HG02642 (cell line): ENCODE measurements around the gene CNTNAP2.
"Not testable (repeated sequence)": the region's sequence is repeated elsewhere in the genome, so short reads cannot be mapped to it uniquely, and the experiment has no call there.

Source experiments
- ATAC-seq: cut with Tn5 transposase; IDR thresholded peaks from one replicate; pipeline ENCODE4 v1.9.1; 2021; ENCODE audit warnings: mild to moderate bottlenecking; ENCODE audit not compliant: unreplicated experiment, poor library complexity

The CNTNAP2 gene

DNA sequence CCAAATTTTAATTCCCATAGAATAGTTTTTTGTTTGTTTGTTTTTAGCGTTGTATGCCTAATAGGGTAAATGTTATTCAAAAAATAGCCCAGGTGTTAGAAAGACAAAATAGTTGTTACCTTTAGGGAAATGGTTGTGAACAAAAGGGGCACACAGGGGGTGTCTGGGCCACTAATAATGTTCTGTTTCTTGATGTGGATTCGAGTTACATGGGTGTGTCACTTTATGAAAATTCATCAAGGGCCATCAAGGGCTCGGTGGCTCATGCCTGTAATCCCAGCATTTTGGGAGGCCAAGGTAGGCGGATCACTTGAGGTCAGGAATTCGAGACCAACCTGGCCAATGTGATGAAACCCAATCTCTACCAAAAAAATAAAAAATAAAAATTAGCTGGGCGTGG, 1942.2 kb downstream of the CNTNAP2 start:
- no peak for ATAC-seq

DNA sequence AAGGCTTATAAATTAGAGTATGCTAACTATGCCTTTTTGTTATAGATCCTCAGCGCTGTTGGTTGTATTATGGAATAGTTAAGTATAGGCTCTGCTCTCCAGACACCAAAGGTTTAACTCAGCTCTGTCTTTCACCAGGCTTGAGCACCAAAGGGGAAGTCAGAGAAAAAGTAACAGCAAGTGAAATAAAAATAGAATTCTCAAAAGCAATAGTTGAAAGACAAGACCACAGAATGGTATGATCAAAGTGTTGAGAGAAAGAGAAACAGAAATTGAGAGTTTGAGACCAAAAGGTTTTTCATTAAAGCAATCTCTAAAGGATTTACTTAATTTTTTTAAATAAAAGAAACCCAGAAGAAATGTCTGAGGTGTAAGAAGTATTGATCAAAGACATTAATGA, 1944.1 kb downstream of the CNTNAP2 start:
- peak; percentile 84 for ATAC-seq

DNA sequence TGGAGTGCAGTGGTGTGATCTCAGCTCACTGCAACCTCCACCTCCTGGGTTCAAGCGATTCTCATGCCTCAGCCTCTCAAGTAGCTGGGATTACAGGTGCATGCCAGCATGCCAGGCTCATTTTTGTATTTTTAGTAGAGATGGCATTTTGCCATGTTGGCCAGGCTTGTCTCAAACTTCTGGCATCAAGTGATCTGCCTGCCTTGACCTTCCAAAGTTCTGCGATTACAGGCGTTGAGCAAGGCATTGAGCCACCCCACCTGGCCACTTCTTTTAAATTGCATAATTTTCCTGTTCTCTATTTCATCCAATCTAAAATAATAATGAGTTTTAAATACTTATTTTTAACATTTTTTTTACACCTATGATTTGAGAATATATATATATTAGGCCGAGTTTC, 1961.5 kb downstream of the CNTNAP2 start:
- not testable (repeated sequence) for ATAC-seq

DNA sequence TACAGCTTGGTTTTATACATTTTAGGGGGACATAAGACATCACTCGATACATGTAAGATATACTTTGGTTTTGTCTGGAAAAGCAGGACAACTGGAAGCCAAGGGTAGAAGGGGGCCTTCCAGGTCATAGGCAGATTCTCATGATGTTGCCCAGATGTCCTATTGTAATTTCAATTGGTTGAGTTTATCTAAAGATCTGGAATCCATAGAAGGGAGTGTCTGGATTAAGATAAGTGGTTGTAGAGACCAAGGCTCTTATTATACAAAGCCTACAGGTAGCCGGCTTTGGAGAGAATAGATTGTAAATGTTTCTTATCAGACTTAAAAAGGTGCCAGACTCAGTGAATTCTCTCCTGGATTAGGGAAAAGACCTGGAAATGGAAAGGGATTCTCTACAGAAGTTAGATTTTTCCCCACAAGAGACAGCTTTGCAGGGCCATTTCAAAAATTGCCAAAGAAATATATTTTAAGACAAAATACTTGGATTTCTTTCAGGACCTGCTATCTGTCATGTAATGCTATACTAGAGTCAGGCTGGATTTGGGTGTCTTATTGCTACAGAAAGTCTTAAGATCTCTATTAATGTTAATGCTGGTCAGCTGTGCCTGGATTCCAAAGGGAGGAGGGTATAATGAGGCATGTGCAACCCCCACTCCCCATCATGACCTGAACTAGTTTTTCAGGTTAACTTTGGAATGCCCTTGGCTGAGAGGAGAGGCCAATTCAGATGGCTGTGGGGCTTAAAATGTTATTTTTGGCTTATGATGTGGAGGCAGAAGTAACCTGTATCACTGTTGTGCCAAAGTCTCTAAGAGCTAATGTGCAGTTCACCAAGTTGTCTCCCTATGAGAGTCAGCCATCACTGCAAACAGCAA, 1962.8 kb downstream of the CNTNAP2 start:
- no peak for ATAC-seq

DNA sequence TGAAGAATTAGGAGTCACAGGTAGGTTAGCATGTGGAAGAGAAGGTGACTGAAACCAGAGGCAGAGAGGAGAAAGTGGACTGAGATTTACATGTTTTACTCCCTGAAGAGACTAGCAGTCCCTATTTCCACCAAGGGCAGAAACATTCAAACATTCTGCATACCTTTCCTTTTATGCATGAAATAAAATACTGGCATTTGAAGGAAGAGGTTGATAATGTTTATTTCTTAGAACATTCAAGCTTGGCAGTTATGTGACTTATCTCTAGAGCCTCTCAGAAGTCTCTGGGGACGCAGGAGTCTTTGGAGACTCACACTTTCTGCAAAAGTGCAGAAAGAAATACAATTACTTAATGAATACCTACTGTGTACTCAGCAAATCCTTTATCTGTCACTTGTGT, 1966.8 kb downstream of the CNTNAP2 start:
- ATAC-seq, result no peak

DNA sequence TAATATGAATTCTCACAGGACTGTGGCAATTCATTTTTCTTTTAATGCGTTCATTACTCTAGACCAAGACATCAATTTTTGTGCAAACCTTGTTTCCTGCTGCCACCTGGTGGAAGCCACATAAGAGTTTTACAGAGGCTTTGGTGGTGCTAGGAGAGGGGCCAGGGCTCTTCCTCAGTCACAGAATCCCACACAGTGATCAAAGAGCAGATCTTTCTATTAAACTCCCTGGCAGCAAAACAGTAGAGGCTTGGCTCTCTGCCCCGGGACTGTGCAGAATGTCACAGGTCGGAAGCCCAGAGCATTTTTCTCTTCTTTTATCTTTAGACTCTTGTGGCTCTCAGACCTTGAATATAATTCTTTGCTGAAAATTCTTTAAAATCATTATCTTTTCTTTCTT, 1967.5 kb downstream of the CNTNAP2 start:
- peak; percentile 73 for ATAC-seq

DNA sequence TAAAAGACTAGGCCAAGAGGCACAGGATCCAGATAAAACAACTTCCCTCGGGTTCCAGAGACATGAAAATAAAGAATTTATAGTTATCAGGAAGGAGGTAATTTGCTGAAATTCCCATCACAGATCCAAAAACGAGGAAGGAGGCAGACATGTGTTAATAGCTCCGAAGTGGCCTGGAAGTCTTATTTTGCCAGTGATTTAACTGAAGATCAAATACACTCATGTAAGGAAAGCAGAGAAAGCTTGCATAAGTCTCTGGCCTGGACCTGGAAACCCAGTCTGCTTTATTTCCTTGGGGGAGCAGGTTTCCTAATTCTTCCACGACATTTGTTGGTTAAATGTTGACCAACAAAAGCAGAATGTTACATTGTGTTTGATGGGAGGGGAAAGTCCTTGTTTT, 1975.3 kb downstream of the CNTNAP2 start:
- ATAC-seq, result no peak

DNA sequence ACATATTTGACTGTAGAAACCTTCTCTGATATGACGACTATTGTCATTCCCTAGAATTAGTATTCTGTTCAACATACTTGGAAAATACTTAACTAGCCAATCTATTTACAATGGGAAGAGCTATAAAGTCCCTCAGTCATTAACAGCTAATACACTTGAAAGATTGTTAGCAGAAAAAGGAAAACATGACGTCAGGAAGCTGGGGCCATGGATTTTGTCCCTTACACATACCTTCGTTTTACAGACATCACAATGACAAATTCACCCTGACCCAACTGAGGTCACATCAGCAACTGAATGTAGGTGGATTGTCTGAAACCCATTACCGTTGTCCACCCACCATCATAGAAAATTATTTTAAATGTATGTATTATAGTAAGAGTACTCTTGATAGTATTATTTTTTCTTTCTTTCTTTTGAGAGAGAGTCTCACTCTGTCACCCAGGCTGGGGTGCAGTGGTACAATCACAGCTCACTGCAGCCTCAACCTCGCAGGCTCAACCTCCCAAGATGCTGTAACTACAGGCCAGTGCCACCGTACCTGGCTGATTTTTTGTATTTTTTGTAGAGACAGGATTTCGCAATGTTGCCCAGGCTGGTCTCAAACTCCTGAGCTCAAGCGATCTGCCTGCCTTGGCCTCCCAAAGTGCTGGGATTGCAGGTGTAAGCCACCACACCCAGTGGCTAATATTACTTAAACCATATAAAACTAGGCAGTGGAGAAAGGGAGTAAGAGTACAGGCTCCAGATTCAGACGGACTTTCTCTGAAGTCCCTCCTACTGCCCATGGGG, 1977.0 kb downstream of the CNTNAP2 start:
- ATAC-seq, result no peak

DNA sequence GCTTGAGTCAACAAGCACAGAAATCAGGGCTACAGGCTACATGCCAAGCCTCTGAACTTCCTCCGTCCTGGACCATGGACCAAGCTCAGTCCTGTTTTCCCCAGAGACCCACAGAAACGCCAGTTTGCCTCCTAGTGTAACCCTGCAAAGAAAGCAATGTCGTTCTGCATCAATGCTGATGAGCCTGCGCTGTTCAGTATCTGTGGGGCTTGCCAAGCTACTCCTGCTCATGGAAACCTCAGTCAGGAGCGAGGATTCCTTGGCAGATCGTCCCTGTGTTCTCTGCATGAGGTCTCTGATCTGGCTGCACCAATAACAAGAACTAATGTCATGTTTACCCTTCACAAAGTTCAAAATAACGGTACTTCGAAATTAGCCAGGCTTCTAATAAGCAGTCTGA, 1978.5 kb downstream of the CNTNAP2 start:
- ATAC-seq, result no peak

DNA sequence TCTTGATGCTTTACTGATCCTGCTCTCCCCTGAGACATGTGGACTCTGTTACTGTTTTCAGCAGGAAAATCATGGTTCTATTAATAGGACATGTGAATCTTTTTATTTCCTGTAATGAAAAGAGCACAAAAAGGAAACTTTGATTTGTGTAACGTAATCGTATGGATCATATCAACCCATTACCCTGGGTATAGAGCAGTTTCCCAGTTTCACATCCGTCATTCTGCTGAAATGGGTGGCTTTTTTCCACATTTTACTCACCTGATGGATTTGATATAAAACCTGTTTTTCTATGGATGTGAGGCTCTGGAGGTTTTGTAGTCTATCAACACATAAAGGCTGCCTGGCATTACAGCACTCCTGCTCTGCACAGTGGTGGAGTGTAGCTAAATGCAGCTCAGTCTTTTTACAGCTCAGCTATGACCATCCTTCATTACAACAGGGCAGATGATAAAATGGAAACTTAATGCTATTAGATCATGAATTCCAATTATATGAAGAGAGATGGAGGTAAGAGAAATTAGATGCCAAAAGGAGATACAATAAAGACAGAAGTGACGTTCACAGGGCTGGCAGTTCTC, 1987.6 kb downstream of the CNTNAP2 start:
- ATAC-seq, result no peak

DNA sequence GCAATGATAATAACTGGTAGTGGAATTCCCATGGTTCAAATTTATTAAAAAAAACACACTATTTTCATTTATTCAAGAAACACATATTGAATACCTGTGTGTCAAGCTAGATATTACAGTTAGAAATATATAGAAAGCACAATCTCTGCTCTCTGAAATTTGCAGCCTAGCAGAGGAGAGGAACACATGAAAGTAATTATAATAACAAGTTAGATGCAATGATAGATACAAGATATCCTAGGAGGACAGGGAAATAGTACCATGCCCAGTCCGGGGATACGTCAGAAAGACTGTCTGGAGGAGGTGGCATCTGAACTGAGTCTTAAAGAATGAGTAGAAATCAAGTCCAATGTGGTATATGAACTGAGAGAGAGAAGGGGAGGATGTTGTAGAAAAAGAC, 1988.3 kb downstream of the CNTNAP2 start:
- ATAC-seq, result no peak

DNA sequence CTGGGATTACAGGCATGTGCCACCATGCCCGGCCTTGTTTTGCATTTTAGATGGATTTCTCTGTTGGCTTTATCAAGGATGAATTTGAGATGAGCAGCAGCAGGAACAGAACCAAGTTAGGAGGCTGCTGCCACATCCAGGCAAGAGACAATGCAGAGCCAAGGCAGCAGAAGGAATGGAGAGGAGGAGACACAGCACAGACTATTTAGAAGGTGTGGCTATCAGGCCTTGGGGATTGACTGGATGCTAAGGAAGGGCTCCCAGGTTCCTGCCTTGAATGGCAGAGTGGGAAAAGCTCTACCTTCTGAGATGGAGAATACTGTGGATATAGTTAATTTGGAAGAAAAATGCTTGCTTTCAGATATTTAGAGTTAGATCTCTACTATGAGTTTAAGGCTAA, 1989.3 kb downstream of the CNTNAP2 start:
- ATAC-seq, result no peak

DNA sequence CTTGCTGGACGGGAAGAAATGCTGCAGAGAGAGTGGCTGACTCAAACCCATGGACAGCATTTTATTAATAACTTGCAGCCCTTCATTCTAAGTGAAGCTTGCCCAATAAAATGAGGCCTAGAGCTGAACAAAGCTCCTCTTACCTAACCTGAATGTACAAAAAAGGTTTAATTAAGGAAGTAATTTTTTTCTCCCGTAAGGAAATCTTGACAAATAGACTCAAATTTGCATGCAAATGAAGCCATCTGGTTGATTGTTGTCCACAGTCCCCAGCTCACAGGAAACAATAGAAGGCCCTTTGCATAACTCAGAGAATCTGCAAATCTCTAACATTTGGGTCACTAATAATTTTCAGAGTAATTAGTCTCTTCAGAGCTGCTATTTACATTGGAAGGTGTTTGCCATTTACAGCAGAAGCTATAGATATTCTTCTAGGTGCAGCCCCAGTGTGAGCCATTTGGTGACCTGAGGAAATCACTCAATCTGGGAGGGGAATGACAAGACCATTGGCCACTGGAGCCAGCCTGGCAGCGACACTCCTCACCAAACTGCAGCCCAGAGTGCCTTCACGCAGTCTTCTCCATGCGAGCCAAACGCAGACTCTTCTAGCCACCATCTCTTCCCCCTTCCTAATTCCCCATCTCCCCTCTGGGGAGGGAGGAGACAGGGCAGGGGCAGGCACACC, 1991.0 kb downstream of the CNTNAP2 start:
- ATAC-seq, result no peak

DNA sequence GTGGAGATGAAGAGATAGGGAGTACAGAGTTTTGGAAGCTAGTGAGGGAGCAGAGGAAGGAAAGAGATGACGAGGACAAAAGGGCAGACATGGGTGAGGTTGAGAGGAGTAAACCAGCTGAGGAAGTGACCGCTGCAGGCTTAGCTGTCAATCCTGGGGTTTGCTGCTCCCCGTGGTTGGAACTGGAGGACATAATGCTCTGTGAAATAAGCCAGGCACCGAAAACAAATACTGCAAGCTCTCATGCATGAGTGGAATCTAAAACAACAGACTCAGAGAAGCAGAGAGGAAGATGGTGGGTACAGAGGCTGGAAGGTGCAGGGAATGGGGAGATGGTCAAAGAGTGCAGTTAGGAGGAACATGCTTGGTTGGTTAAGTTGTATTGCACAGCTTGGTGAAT, 1991.8 kb downstream of the CNTNAP2 start:
- ATAC-seq, result no peak

DNA sequence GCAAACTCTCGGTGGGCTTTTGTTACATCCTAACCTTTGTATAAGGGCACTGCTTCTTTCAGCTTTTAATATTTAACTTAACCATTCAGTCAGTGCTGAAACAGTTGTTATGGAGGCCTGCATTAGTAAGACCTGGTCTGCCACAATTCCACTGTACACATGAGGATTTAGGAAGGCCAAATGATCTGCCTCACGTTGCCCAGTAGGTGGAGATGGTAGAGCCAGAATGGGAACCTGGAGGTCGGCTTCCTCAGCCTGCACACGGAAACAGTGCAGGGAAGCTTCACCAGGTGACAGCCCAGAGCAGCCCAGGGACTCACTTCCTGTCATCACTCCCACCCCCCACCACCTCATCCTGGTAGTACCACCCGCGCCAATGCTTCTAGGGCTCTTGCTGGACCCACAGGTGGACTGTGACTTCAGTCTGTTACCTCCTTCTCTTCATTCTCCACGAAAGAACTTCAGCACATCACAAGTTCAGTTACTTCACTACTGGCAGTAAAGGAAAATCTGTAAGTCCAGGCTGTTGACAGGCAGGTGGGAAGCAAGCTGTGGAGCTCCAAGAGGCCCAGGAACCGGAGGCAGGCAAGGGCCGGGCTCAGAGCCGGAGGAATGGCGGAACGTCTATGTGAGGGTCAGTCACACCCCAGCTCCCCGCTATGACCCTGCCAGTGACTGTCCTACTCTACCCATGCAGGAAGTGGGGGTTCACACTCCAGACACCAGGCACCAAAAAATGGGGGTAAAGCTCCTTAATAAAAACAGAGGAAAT, 1993.7 kb downstream of the CNTNAP2 start:
- no peak for ATAC-seq

DNA sequence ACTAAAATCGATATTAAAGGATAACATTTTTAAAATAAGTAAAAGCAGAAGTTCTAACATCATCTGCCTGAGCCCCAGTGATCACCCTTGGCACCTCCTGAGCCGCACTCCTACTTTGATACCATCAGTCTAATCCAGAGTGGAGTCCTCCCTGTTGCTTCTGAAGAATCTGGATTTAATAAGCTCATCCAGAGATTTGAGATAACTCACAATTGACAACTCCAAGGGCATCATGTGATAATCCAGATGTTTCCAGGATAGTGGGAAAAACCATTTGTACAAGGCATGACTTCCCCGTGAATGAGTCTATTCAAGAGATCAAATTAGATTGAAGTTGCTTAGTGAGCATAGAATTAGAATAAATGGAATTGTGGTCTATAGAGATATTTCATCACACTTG, 1998.2 kb downstream of the CNTNAP2 start:
- ATAC-seq, result no peak

DNA sequence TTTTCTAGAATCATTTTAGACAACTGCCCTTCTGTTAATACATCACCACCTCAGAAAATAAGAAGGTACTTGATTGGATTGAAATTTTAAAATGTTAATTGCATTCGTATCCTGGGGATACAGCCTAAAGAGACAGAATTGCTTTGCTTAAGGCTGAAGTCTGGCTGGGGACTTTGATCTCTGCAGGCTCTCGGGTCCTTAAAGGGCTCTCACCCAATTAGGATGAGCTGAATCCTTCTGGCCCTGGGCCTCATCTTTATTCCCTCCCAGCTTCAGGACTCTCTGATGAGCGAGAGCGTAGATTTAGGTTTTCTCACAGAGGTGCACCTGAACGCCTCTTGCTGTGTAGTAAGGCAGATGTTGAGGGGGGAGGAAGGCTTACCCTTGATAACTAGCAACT, 1998.7 kb downstream of the CNTNAP2 start:
- ATAC-seq, result no peak

DNA sequence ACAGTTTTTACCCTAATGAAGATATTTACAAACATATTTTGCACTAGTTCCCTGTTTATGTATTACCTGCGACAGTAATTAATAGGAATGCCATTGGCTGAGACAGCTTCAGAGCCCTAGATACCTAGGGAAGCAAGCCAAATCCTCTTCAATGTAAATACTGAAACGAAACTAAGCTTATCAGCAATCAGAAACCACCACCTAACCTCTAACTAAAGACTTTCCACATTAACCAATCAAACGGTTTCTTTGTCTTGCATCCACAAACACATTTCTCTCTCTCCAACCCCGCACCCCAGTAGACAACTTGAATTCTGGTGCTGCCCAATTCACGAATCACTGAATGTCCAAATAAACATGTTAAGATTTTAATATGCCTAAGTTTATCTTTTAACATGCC, 1999.6 kb downstream of the CNTNAP2 start:
- ATAC-seq, result no peak

DNA sequence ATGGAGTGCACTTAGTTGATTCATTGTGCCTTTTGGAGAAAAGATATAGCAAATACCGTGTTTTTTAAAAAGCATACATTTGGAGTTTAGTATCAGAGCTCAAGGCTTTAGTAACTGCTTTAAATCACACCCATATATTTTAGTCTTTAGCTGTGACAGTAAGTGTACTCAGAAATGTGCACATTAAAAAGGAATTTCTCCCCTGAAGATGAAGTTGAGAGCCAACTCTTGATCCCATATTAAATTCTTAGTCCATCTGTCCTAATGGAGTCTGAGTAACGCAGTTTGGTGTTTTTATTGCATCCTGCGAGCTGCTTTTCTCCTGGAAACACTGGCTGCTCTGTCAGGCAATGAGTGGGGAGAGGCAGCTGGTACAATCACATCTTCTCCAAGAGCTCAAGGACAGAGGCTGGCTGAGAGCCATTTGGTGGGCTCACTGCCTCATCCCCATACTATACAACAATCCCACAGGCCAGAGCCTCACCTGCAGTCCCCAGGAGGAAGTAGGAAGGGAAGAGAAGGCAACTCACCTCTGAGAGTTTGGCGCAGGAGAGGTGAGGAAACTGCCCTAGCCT, 2000.3 kb downstream of the CNTNAP2 start:
- no peak for ATAC-seq

DNA sequence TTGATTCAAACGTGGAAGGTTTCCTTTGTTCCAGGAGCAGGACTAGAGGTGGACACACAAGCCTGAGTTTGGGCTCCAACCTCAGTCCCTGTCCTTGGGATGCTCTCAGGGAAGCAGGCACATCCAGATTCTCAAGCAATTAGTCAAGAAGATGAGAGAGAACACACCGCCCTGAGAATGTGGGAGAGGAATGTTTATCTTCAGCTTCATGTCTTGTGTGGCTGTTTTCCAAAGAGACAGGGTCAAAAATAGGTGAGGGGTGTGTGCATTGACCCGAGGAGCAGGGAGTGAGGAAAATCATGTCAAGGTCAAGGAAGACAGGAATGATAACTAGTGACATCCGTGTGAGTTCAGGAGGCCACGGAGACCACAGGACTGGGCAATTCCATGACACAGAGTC, 2001.8 kb downstream of the CNTNAP2 start:
- ATAC-seq, result no peak
